CD4-positive, CD25-positive, alpha-beta regulatory T cell (primary cell): ENCODE data around the gene WDR91. TPM values are rescaled to one million over a fixed set of nuclear protein-coding genes. Genes with fewer than 3 reads are reported as not detected.

Experiments
- ATAC-seq, 2 donors: fragments of 150-1000 bp; cut with Tn5 transposase; one replicate each; pipeline ENCODE4 v1.10.0; 2021; ENCODE audit warnings: low read depth in 2 of 2, moderate number of reproducible peaks in 2 of 2, moderate library complexity in 1 of 2
- DNase-seq, 3 donors: peaks; one replicate each; pipeline versions ENCODE4 v3.0.0 to v3.0.0-alpha.2; 2012 to 2022; ENCODE audit warnings: mixed read lengths in 1 of 3
- H3K27ac ChIP-seq: one replicate; pipeline ENCODE4 v1.7.0; 2013; ENCODE audit warnings: mild to moderate bottlenecking, low read length; ENCODE audit not compliant: insufficient read depth, poor library complexity, severe bottlenecking
- H3K27me3 ChIP-seq: one replicate; pipeline ENCODE4 v1.7.0; 2013; ENCODE audit warnings: low read length; ENCODE audit not compliant: control insufficient read depth, insufficient read depth
- H3K36me3 ChIP-seq: one replicate; pipeline ENCODE4 v1.7.0; 2013; ENCODE audit warnings: mild to moderate bottlenecking, low read length, moderate library complexity; ENCODE audit not compliant: control insufficient read depth, insufficient read depth
- H3K4me1 ChIP-seq: 2 replicates; pipeline ENCODE4 v1.7.0; 2013; ENCODE audit warnings: mild to moderate bottlenecking, low read length; ENCODE audit not compliant: insufficient read depth, control insufficient read depth, poor library complexity, severe bottlenecking
- H3K4me3 ChIP-seq: one replicate; pipeline ENCODE4 v1.7.0; 2013; ENCODE audit warnings: low read depth, mild to moderate bottlenecking, low read length, moderate library complexity
- H3K9me3 ChIP-seq, 2 experiments: 1 replicate in 1 of 2; 2 replicates in 1 of 2; pipeline ENCODE4 v1.7.0; 2013; ENCODE audit warnings: low read length in 2 of 2, mild to moderate bottlenecking in 1 of 2, moderate library complexity in 1 of 2; ENCODE audit not compliant: control insufficient read depth in 2 of 2
- H3K27ac Mint-ChIP-seq, 3 donors: one replicate each; pipeline ENCODE4 v1.8.0; 2020 to 2022; ENCODE audit warnings: mild to moderate bottlenecking in 3 of 3, mixed read lengths in 3 of 3, moderate library complexity in 2 of 3
- H3K27me3 Mint-ChIP-seq: one replicate; pipeline ENCODE4 v1.8.0; 2022; ENCODE audit warnings: mild to moderate bottlenecking, mixed read lengths
- H3K36me3 Mint-ChIP-seq: one replicate; pipeline ENCODE4 v1.8.0; 2020; ENCODE audit warnings: mixed read lengths
- H3K4me1 Mint-ChIP-seq, 4 donors: one replicate each; pipeline ENCODE4 v1.8.0; 2020 to 2022; ENCODE audit warnings: mixed read lengths in 4 of 4, mild to moderate bottlenecking in 1 of 4
- H3K4me3 Mint-ChIP-seq, 4 donors: one replicate each; pipeline ENCODE4 v1.8.0; 2020 to 2022; ENCODE audit warnings: mild to moderate bottlenecking in 4 of 4, mixed read lengths in 4 of 4, moderate library complexity in 3 of 4
- H3K9me3 Mint-ChIP-seq, 7 donors: one replicate each; pipeline ENCODE4 v1.8.0; 2020 to 2022; ENCODE audit warnings: mixed read lengths in 7 of 7, mild to moderate bottlenecking in 3 of 7, moderate library complexity in 2 of 7
- polyA plus RNA-seq, 4 donors: library from polyadenylated mRNA; unstranded; fragments of 300-500 nt; fragmentation: Illumina TruSeq; gene quantifications; one replicate each; pipeline ENCODE4 v1.2.3, GENCODE V29; 2021
- total RNA-seq: library from RNA; stranded (reverse); gene quantifications from one replicate; pipeline ENCODE4 v1.2.3, GENCODE V29; 2022

Gene WDR91
- total and polyA plus RNA-seq, 5 donors from 2014 or later: 3.4 to 34.9 (median 4.6) TPM

DNA sequence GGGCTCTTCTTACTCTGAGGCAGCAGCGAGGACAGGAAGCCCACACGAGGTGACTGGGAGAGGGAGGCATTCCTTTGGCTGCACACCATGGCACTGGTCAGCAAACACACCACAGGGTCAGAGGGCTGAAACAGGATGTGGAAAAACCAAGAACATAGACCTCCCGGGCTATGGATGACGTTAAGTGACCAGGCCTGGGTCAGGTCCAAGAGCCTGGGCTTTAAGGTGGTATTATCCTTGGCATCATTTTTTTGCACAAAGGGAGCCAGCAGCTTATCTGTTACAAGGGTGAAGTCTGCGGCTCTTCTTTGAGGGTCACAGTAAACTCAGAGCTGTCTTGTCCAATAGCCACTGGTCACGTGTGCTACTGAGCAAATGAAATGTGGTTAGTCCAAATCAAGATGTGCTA is 7.0 kb downstream of the WDR91 start:
- no peak overlapping the region for H3K4me3 ChIP-seq
- ATAC-seq (no peak), DNase-seq (no peak)
- Mint-ChIP-seq H3K4me3 (peak overlapping the region in 1 of 4 donors; percentile 17), H3K27me3 (no peaks in the 10 kb centered on the region), H3K36me3 (peaks cover 39% of the 10 kb centered on the region), H3K9me3 (no peaks in the 10 kb centered on the region), H3K4me1 (peaks cover 20 to 54% (median 32%) of the 10 kb centered on the region in 4 donors), H3K27ac (no peak overlapping the region)
- no peaks in the 10 kb centered on the region for H3K9me3 ChIP-seq
- H3K36me3 ChIP-seq: peaks cover 49% of the 10 kb centered on the region
- H3K27me3 ChIP-seq: no peaks in the 10 kb centered on the region
- H3K4me1 ChIP-seq: peaks cover 3% of the 10 kb centered on the region
- no peak overlapping the region for H3K27ac ChIP-seq

DNA sequence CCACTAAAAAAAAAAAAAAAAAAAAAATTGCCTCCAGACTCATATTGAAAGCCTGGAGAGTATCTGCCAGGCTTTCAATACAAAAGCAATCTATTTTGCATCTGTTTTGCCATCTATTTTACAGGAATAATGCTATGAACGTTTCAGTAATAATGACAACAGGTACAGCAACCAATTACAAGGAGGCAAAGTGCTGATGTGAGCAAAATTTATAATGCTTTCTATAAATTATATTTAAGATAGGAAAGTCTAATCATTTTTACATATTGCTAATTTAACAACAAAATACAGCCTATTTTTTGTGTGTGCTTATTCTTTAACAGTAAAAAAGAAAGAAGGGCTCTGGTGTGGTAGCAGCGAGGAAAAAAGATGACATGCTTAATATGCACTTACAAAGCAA is 10.0 kb downstream of the WDR91 start:
- Histone ChIP-seq H3K27me3 (no peaks in the 10 kb centered on the region), H3K36me3 (peaks cover 76% of the 10 kb centered on the region), H3K9me3 (no peaks in the 10 kb centered on the region), H3K4me1 (peaks cover 3% of the 10 kb centered on the region), H3K4me3 (no peak overlapping the region), H3K27ac (no peak overlapping the region)
- Mint-ChIP-seq H3K4me1 (peaks cover 11 to 29% (median 16%) of the 10 kb centered on the region in 4 donors), H3K27me3 (no peaks in the 10 kb centered on the region), H3K4me3 (no peak overlapping the region), H3K36me3 (peaks cover 58% of the 10 kb centered on the region), H3K27ac (peak overlapping the region in 1 of 3 donors; percentile 48), H3K9me3 (no peaks in the 10 kb centered on the region)
- DNase-seq (no peak), ATAC-seq (no peak)

DNA sequence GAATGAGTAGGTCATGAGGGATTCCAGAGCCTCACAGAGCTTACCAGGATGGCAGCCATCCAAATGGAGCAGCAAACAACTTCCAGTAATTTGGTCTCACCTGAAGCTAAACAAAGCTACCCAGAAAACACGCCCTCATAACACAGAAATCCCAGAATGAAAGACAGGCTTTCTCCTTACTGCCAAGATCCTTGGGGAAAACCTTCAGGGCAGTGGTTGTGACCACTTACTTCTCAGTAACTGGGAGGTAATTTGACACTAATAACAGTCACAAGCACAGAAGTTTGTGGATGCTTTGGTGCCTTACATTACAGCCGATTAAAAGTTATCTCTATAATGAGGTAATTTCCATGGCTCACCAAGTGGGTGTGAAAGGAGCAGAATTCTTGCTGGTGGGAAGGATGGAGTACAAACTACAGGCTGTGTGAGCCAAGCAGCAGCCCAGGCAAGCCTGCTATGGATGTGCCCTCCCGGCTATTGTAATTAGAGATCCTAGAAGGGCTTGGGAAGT is 10.4 kb downstream of the WDR91 start:
- H3K4me3 Mint-ChIP-seq: no peak overlapping the region
- no peak overlapping the region for H3K4me3 ChIP-seq
- no peaks in the 10 kb centered on the region for H3K27me3 Mint-ChIP-seq
- no peak overlapping the region for H3K27ac ChIP-seq
- H3K9me3 ChIP-seq: no peaks in the 10 kb centered on the region
- peaks cover 59% of the 10 kb centered on the region for H3K36me3 Mint-ChIP-seq
- H3K4me1 Mint-ChIP-seq: peaks cover 8 to 27% (median 15%) of the 10 kb centered on the region in 4 donors
- no peaks in the 10 kb centered on the region for H3K9me3 Mint-ChIP-seq
- no peak overlapping the region for H3K27ac Mint-ChIP-seq
- peaks cover 3% of the 10 kb centered on the region for H3K4me1 ChIP-seq
- ATAC-seq (no peak), DNase-seq (no peak)
- no peaks in the 10 kb centered on the region for H3K27me3 ChIP-seq
- peaks cover 77% of the 10 kb centered on the region for H3K36me3 ChIP-seq

DNA sequence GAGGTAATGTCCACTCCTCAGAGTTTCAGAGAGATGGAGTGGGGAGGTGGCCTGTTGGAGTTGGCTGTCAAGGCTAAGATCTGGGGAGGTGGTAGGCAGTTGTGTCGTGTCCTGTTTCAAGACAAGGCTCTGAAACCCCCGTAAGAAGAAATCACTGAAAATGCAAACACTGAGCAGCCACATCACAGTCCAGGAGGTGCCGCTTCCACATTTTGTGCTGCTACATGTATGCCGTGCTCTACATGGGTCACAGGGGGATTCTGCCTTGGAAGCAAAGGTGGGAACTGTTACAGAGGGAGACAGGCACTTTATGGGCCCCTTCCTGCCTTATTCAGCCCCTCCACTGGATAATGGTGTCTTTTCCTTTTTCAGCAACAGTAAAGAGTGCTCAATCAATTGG is 11.9 kb downstream of the WDR91 start:
- H3K27ac Mint-ChIP-seq: peak overlapping the region in 1 of 3 donors; percentile 83
- H3K36me3 Mint-ChIP-seq: peaks cover 62% of the 10 kb centered on the region
- no peak for DNase-seq

DNA sequence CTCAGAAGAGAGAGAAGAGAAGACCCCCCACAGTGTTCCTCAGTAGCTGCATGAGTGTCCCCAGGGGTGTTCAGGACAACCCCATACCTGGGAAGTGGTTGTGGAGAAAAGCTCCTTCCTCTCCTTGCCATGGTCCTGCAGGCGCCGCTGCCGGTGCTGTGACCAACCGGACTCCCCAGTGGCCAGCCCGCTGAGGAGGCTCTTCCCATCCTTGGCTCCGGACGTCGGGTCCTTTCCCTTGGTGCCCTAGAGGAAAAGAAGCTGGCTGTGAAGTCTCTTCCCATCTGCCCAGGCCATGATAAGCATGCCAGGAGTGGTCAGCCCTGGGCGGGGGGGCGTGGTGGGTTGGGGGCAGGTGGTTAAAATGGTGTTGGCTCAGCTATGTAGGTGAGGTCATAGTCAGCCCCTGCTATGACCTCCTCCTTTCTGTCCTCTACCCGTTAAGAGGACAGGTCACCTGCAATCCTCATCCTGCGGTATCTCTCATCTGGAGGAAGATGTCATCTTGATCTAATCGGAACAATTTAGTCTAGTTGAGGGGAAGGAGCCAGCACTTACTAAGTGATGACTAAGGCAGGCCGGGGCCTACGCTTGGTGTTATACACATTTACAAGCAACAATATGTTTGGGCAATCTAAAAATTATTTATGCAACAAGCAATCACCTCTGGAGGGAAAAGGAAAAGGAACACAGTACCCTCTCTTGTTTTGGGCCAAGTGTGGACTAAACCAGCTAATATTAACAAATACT is 13.2 kb downstream of the WDR91 start:
- no peak overlapping the region for H3K27ac Mint-ChIP-seq
- ATAC-seq: no peak
- Histone ChIP-seq H3K9me3 (no peaks in the 10 kb centered on the region), H3K4me1 (peaks cover 3% of the 10 kb centered on the region), H3K36me3 (peaks cover 74% of the 10 kb centered on the region), H3K27ac (no peak overlapping the region), H3K4me3 (no peak overlapping the region), H3K27me3 (no peaks in the 10 kb centered on the region)
- peaks cover 66% of the 10 kb centered on the region for H3K36me3 Mint-ChIP-seq
- no peaks in the 10 kb centered on the region for H3K9me3 Mint-ChIP-seq
- no peak for DNase-seq
- no peaks in the 10 kb centered on the region for H3K27me3 Mint-ChIP-seq
- H3K4me3 Mint-ChIP-seq: no peak overlapping the region
- H3K4me1 Mint-ChIP-seq: peaks cover 4 to 17% (median 7%) of the 10 kb centered on the region in 4 donors

More for the DNA sequence above, 11.9 kb downstream of the WDR91 start:
- Histone ChIP-seq H3K27me3 (no peaks in the 10 kb centered on the region), H3K4me1 (peaks cover 3% of the 10 kb centered on the region), H3K4me3 (no peak overlapping the region), H3K36me3 (peaks cover 75% of the 10 kb centered on the region), H3K9me3 (no peaks in the 10 kb centered on the region), H3K27ac (no peak overlapping the region)
- Mint-ChIP-seq H3K27me3 (no peaks in the 10 kb centered on the region), H3K4me3 (no peak overlapping the region), H3K9me3 (no peaks in the 10 kb centered on the region), H3K4me1 (peaks cover 8 to 24% (median 11%) of the 10 kb centered on the region in 4 donors)
- no peak for ATAC-seq

DNA sequence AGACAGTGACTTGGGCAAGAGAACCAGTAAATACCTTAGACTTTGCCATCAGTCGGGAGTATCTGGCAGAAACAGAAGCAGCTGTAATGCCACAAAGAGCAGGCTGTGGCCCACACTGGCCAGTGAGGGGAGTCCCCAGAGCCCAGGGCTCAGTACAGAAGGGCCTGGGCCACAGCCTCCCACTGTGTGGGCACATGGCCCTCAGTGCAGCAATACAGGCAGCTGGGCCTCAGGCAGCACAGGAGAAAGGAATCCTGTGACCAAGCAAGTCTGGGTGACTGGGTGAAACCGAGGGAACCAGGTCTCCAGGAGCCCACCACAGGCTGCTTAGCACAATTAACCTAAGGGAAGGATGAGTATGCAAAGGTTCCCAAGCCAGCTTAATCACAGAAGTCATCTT is 14.0 kb downstream of the WDR91 start:
- Histone ChIP-seq H3K4me3 (no peak overlapping the region), H3K9me3 (no peaks in the 10 kb centered on the region), H3K27ac (no peak overlapping the region), H3K4me1 (peaks cover under 1% of the 10 kb centered on the region), H3K27me3 (no peaks in the 10 kb centered on the region), H3K36me3 (peaks cover 73% of the 10 kb centered on the region)
- peak overlapping the region in 1 of 3 donors; percentile 15 for H3K27ac Mint-ChIP-seq
- peaks cover 1 to 11% (median 6%) of the 10 kb centered on the region in 4 donors for H3K4me1 Mint-ChIP-seq
- H3K4me3 Mint-ChIP-seq: no peak overlapping the region
- no peaks in the 10 kb centered on the region for H3K27me3 Mint-ChIP-seq
- ATAC-seq (no peak), DNase-seq (no peak)
- H3K36me3 Mint-ChIP-seq: peaks cover 69% of the 10 kb centered on the region
- H3K9me3 Mint-ChIP-seq: no peaks in the 10 kb centered on the region

DNA sequence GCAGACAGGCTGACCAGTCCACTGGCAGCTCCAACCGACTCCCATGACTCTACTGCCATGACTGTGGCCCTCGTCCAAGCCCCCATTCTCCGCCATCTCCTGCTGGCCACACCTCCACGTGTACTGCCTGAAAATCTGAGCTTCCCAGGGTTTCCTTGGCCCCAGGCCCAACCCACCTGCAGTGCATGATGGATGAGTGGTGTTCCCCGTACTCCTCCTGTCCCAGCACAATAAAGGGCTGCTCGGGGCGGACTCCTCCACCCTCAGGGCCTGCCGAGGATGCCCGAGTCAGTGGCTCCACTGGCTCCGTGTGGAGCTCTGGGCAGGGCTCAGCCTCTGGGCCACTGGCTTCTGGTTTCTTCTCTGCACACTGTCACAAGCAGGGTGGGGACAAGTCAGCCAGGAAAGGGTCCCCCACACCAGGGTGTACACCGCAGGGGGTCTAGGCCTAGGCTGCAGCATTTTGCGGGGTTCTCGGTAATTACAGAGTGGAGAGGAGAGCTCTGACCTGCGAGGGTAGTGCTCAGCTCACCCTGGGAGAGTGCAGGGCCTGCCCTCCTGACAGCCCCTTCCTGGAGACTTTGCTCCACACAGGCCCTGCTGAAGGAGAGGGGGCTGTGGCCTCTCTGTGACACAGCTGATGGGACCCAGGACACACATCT is 15.2 kb downstream of the WDR91 start:
- ATAC-seq: no peak
- Histone ChIP-seq H3K4me3 (no peak overlapping the region), H3K27ac (no peak overlapping the region), H3K27me3 (no peaks in the 10 kb centered on the region), H3K36me3 (peaks cover 64% of the 10 kb centered on the region), H3K4me1 (no peaks in the 10 kb centered on the region), H3K9me3 (no peaks in the 10 kb centered on the region)
- no peak overlapping the region for H3K27ac Mint-ChIP-seq
- no peaks in the 10 kb centered on the region for H3K9me3 Mint-ChIP-seq
- H3K4me1 Mint-ChIP-seq: peaks cover 4 to 5% (median 5%) of the 10 kb centered on the region in 4 donors
- H3K27me3 Mint-ChIP-seq: no peaks in the 10 kb centered on the region
- H3K36me3 Mint-ChIP-seq: peaks cover 70% of the 10 kb centered on the region
- no peak overlapping the region for H3K4me3 Mint-ChIP-seq
- DNase-seq: no peak
